GM23338 (cell line): Measurements from ENCODE around the gene ZBTB7A. TPM values are rescaled to one million over a fixed set of nuclear protein-coding genes. Genes with fewer than 3 reads are reported as not detected.

Experiments used
- ATAC-seq: fragments of 200-7000 bp; cut with Tn5 transposase; 3 replicates; pipeline ENCODE4 v1.9.1; 2020
- DNase-seq: peaks from one replicate; pipeline ENCODE4 v3.0.0-alpha.2; 2015; ENCODE audit warnings: low spot score
- H2AFZ ChIP-seq: fragments of 200-600 bp; sonication (generic); 2 replicates; pipeline ENCODE4 v1.8.0; 2016; ENCODE audit warnings: antibody characterized with exemption, mild to moderate bottlenecking, moderate library complexity
- H3F3A ChIP-seq: fragments of 200-600 bp; sonication (generic); replicated peaks from 2 replicates; pipeline ENCODE4 v1.8.0; 2017; ENCODE audit warnings: antibody characterized with exemption, mixed run types, low read depth
- H3K27ac ChIP-seq: fragments of 200-600 bp; sonication (generic); 2 replicates; pipeline ENCODE4 v1.6.1; 2016; ENCODE audit warnings: low read depth
- H3K27me3 ChIP-seq: fragments of 200-600 bp; sonication (generic); 2 replicates; pipeline ENCODE4 v1.8.0; 2016; ENCODE audit warnings: mild to moderate bottlenecking, mixed run types, moderate library complexity; ENCODE audit not compliant: insufficient read depth
- H3K36me3 ChIP-seq: fragments of 200-600 bp; sonication (generic); 2 replicates; pipeline ENCODE4 v1.8.0; 2016; ENCODE audit warnings: mild to moderate bottlenecking; ENCODE audit not compliant: insufficient read depth
- H3K4me1 ChIP-seq: fragments of 200-600 bp; sonication (generic); 2 replicates; pipeline ENCODE4 v1.8.0; 2016; ENCODE audit warnings: mild to moderate bottlenecking, moderate library complexity; ENCODE audit not compliant: insufficient read depth
- H3K4me2 ChIP-seq: fragments of 200-600 bp; sonication (generic); 2 replicates; pipeline ENCODE4 v1.7.1; 2017; ENCODE audit warnings: mixed run types
- H3K4me3 ChIP-seq: fragments of 200-600 bp; sonication (generic); 2 replicates; pipeline ENCODE4 v1.6.1; 2016; ENCODE audit warnings: mixed run types
- H3K79me2 ChIP-seq: fragments of 200-600 bp; sonication (generic); replicated peaks from 2 replicates; pipeline ENCODE4 v1.8.0; 2017; ENCODE audit warnings: mild to moderate bottlenecking; ENCODE audit not compliant: insufficient read depth
- H3K9me2 ChIP-seq: fragments of 200-600 bp; sonication (generic); 2 replicates; pipeline ENCODE4 v1.8.0; 2017; ENCODE audit not compliant: insufficient read depth
- H4K20me1 ChIP-seq: fragments of 200-600 bp; sonication (generic); replicated peaks from 2 replicates; pipeline ENCODE4 v1.8.0; 2017; ENCODE audit warnings: mild to moderate bottlenecking; ENCODE audit not compliant: insufficient read depth
- H3K27ac Mint-ChIP-seq: 2 replicates; pipeline ENCODE4 v1.8.0; 2020; ENCODE audit warnings: inconsistent platforms, mild to moderate bottlenecking, moderate library complexity, mixed read lengths
- H3K27me3 Mint-ChIP-seq: 3 replicates; pipeline ENCODE4 v1.8.0; 2022; ENCODE audit warnings: low read depth, mild to moderate bottlenecking, moderate library complexity, mixed read lengths, inconsistent platforms; ENCODE audit not compliant: insufficient read depth, poor library complexity
- H3K36me3 Mint-ChIP-seq: 3 replicates; pipeline ENCODE4 v1.8.0; 2021; ENCODE audit warnings: low read depth, mild to moderate bottlenecking, inconsistent platforms, moderate library complexity, mixed read lengths
- H3K4me1 Mint-ChIP-seq: 3 replicates; pipeline ENCODE4 v1.8.0; 2020; ENCODE audit warnings: mild to moderate bottlenecking, inconsistent platforms, mixed read lengths
- H3K4me3 Mint-ChIP-seq: 3 replicates; pipeline ENCODE4 v1.8.0; 2021; ENCODE audit warnings: moderate library complexity, mild to moderate bottlenecking, inconsistent platforms, mixed read lengths
- H3K9me3 Mint-ChIP-seq: 3 replicates; pipeline ENCODE4 v1.8.0; 2020; ENCODE audit warnings: moderate library complexity, mild to moderate bottlenecking, inconsistent platforms, mixed read lengths
- CREB1 ChIP-seq: fragments of 250-450 bp; sonication (Bioruptor Pico); IDR thresholded peaks from 2 replicates; pipeline ENCODE4 v1.5.0; 2020; ENCODE audit warnings: low read depth, mild to moderate bottlenecking, moderate library complexity
- CTCF ChIP-seq, 2 experiments: fragments of 200-600 bp in 1 of 2; sonication (generic) in 1 of 2; conservative IDR thresholded peaks; 2 replicates each; pipeline versions ENCODE4 v1.5.1 to v1.6.1; 2016 to 2017; ENCODE audit warnings: antibody characterized with exemption in 2 of 2, low read depth in 2 of 2, mild to moderate bottlenecking in 2 of 2, moderate library complexity in 1 of 2
- EZH2 ChIP-seq: fragments of 200-600 bp; sonication (generic); IDR thresholded peaks from one replicate; pipeline ENCODE4 v1.8.0; 2017; ENCODE audit warnings: antibody characterized with exemption, mild to moderate bottlenecking, low read depth; ENCODE audit not compliant: unreplicated experiment
- EZH2phosphoT487 ChIP-seq: fragments of 200-600 bp; sonication (generic); IDR thresholded peaks from one replicate; pipeline ENCODE4 v1.8.1; 2018; ENCODE audit warnings: antibody characterized with exemption; ENCODE audit not compliant: unreplicated experiment
- JUNB ChIP-seq: IDR thresholded peaks from one replicate; pipeline ENCODE4 v1.6.1; 2016; ENCODE audit warnings: antibody characterized with exemption; ENCODE audit not compliant: unreplicated experiment
- POLR2AphosphoS5 ChIP-seq: IDR thresholded peaks from 2 replicates; pipeline ENCODE4 v1.6.1; 2016; ENCODE audit warnings: antibody characterized with exemption, low read depth
- STAT1 ChIP-seq: IDR thresholded peaks from one replicate; pipeline ENCODE4 v1.6.1; 2016; ENCODE audit warnings: antibody characterized with exemption; ENCODE audit not compliant: unreplicated experiment
- ZNF114 ChIP-seq: fragments of 250-450 bp; sonication (Bioruptor Pico); IDR thresholded peaks from 2 replicates; pipeline ENCODE4 v1.5.0; 2020; ENCODE audit warnings: mild to moderate bottlenecking, moderate library complexity
- ZNF331 ChIP-seq: fragments of 250-450 bp; sonication (Bioruptor Pico); IDR thresholded peaks from 2 replicates; pipeline ENCODE4 v1.5.0; 2020; ENCODE audit warnings: low read depth, mild to moderate bottlenecking, moderate library complexity
- polyA plus RNA-seq: library from polyadenylated mRNA; unstranded; fragments of >200 nt; fragmentation: Nextera tagmentation; extraction: Ambion mirVana; gene quantifications from 2 replicates; pipeline ENCODE4 v1.2.1, GENCODE V29; 2016
- total RNA-seq: library from RNA; depleted of rRNA; stranded (reverse); fragments of >200 nt; shearing (Covaris generic); gene quantifications from 2 replicates; pipeline ENCODE4 v1.2.3, GENCODE V29; 2014
- TF ChIP-seq, protein P1 (sequence below): IDR thresholded peaks from 2 replicates; pipeline ENCODE4 v1.6.1; 2016; ENCODE audit warnings: antibody characterized with exemption

Gene ZBTB7A
- total and polyA plus RNA-seq, 2 experiments from 2014 or later = 9.5 to 35.0 TPM

GRCh38 chr19:4071610-4072009 lies 4.9 kb upstream of the ZBTB7A start (continued):
- TF ChIP-seq, protein P1, sequence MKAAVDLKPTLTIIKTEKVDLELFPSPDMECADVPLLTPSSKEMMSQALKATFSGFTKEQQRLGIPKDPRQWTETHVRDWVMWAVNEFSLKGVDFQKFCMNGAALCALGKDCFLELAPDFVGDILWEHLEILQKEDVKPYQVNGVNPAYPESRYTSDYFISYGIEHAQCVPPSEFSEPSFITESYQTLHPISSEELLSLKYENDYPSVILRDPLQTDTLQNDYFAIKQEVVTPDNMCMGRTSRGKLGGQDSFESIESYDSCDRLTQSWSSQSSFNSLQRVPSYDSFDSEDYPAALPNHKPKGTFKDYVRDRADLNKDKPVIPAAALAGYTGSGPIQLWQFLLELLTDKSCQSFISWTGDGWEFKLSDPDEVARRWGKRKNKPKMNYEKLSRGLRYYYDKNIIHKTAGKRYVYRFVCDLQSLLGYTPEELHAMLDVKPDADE = no peak
- TF ChIP-seq STAT1 (no peak), ZNF114 (CRISPR knock-in tag) (no peak), EZH2phosphoT487 (no peak), CREB1 (CRISPR knock-in tag) (no peak)

GRCh38 chr19:4069331-4069959 lies 2.7 kb upstream of the ZBTB7A start:
- no peaks in the 10 kb centered on the region for H3K36me3 Mint-ChIP-seq
- H3K27ac Mint-ChIP-seq = no peak overlapping the region
- Histone ChIP-seq H3K27ac (no peak overlapping the region), H3K4me3 (no peak overlapping the region), H3F3A (peaks cover 9% of the 10 kb centered on the region), H3K36me3 (no peaks in the 10 kb centered on the region), H4K20me1 (no peaks in the 10 kb centered on the region; the same call in 1 of the 2 replicates), H3K4me1 (peaks cover 7% of the 10 kb centered on the region), H3K9me2 (no peaks in the 10 kb centered on the region), H2AFZ (no peak overlapping the region), H3K79me2 (peaks cover 6% of the 10 kb centered on the region), H3K27me3 (peaks cover 30% of the 10 kb centered on the region), H3K4me2 (no peak overlapping the region)
- peaks cover 22% of the 10 kb centered on the region for H3K27me3 Mint-ChIP-seq
- H3K9me3 Mint-ChIP-seq = no peaks in the 10 kb centered on the region; the same call in 2 of the 3 replicates
- ATAC-seq (no peak), DNase-seq (peak; percentile 52)
- H3K4me3 Mint-ChIP-seq = no peak overlapping the region
- no peak for TF ChIP-seq JUNB
- TF ChIP-seq POLR2AphosphoS5 = no peak
- TF ChIP-seq ZNF331 = no peak
- peaks cover 7% of the 10 kb centered on the region; the same call in 2 of the 3 replicates for H3K4me1 Mint-ChIP-seq

GRCh38 chr19:4068047-4068966 lies 1.6 kb upstream of the ZBTB7A start:
- ATAC-seq (no peak), DNase-seq (no peak)
- Mint-ChIP-seq H3K27me3 (peaks cover 28% of the 10 kb centered on the region), H3K4me3 (peak overlapping the region; percentile 70), H3K27ac (no peak overlapping the region), H3K36me3 (peaks cover 3% of the 10 kb centered on the region; the same call in 1 of the 3 replicates), H3K9me3 (no peaks in the 10 kb centered on the region; the same call in 2 of the 3 replicates), H3K4me1 (peaks cover 10% of the 10 kb centered on the region)
- peaks cover 30% of the 10 kb centered on the region for H3K27me3 ChIP-seq
- peaks cover 12% of the 10 kb centered on the region for H3K4me1 ChIP-seq
- H2AFZ ChIP-seq = no peak overlapping the region
- peaks cover 17% of the 10 kb centered on the region for H3K79me2 ChIP-seq
- no peaks in the 10 kb centered on the region for H3K36me3 ChIP-seq
- TF ChIP-seq EZH2 (peak; percentile 68), CTCF (conservative IDR thresholded peaks at IDR 0.05; ENCODE audit: low read depth in 2 of 2) (no peak)
- peak overlapping the region; percentile 75 for H3K4me3 ChIP-seq
- peaks cover 9% of the 10 kb centered on the region for H3F3A ChIP-seq
- no peaks in the 10 kb centered on the region for H3K9me2 ChIP-seq
- peaks cover 5% of the 10 kb centered on the region; the same call in 1 of the 2 replicates for H4K20me1 ChIP-seq
- no peak overlapping the region for H3K27ac ChIP-seq
- peak overlapping the region; percentile 88 for H3K4me2 ChIP-seq
